ENCODE measurements around the gene NDUFC2.
"Not testable (repeated sequence)": the region's sequence is repeated elsewhere in the genome, so short reads cannot be mapped to it uniquely, and the experiment has no call there.

Gene NDUFC2

DNA sequence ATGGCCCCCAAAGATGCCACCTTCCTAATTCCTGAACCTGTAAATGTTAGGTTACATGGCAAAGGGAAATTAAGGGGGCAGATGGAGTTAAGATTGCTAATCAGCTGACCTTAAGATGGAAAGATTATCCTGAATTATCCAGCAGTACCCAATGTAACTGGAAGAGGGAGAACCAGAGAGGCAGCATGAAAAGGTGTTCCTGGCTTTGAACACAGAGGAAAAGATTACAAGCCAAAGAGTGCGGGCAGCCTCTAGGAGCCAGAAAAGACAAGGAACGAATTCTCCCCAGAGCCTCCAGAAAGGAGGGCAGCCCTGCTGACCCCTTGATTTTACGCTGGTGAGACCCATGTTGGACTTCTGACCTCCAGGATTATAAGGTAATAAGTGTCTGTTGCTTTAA lies 31.1 kb downstream of the NDUFC2 start:
- H3K4me1 Mint-ChIP-seq: peaks cover 12% of the 10 kb centered on the region
- no peaks in the 10 kb centered on the region for H3K36me3 Mint-ChIP-seq
- H3K9me3 Mint-ChIP-seq: no peaks in the 10 kb centered on the region
- no peak overlapping the region for H3K4me3 Mint-ChIP-seq
- ATAC-seq: no peak
- H3K27ac Mint-ChIP-seq: no peak overlapping the region
- H3K27me3 Mint-ChIP-seq: peaks cover 10% of the 10 kb centered on the region

DNA sequence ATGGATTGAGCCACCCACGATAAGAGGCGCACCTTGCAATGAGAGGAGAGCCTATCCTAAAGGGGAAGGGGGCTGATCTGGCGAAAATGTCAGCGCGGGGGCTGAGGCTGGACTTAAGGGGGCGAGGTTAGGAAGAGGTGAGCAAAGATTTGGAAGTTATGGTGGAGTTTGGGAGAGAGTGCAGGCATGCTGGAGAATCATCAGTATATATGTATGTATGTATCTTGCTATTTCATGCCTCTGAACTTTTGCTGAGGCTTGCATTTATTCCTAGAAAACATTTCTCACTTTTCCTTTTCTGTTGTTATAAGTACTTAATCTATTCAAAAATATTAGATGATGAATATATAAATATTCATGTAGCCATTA lies 33.2 kb downstream of the NDUFC2 start:
- peaks cover 12% of the 10 kb centered on the region for H3K4me1 Mint-ChIP-seq
- no peak for ATAC-seq
- H3K27me3 Mint-ChIP-seq: peaks cover 15% of the 10 kb centered on the region
- H3K27ac Mint-ChIP-seq: no peak overlapping the region
- no peaks in the 10 kb centered on the region for H3K9me3 Mint-ChIP-seq
- H3K36me3 Mint-ChIP-seq: no peaks in the 10 kb centered on the region
- no peak overlapping the region for H3K4me3 Mint-ChIP-seq

DNA sequence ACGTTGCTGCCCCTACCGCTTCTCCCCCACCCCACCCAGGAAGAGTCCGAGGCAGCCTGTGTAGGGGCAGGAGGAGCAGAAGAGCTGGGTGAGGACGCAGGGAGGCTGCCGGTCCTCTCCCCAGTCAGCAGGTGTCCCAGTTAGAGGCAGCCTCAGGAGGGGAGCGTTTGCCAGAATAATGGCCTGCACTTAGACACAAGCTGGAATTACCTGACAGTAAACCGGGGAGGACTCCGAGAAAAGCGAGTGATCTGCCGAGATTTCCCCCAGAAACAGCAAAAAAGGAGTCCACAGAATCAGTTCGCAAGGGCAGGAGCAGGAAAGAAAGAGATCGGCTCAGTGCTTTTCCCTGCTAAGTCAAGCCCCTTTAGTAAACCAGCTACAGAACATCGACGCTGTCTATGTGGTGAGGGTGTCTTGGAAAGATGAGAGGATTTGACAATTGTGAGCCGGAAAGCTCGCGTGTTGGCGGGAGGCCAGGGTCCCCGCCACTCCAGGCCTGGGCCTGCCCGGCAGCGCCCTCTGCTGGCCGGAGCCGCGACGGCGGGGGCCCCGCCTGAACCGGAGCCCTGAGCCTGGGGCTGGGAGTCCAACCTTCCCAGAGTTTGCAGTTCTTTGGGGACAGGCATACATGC lies 33.7 kb downstream of the NDUFC2 start:
- Mint-ChIP-seq H3K4me3 (peak overlapping the region; percentile 64), H3K27me3 (peaks cover 15% of the 10 kb centered on the region), H3K4me1 (peaks cover 12% of the 10 kb centered on the region), H3K27ac (peak overlapping the region; percentile 14), H3K36me3 (no peaks in the 10 kb centered on the region), H3K9me3 (no peaks in the 10 kb centered on the region)
- peak; percentile 87 for ATAC-seq

DNA sequence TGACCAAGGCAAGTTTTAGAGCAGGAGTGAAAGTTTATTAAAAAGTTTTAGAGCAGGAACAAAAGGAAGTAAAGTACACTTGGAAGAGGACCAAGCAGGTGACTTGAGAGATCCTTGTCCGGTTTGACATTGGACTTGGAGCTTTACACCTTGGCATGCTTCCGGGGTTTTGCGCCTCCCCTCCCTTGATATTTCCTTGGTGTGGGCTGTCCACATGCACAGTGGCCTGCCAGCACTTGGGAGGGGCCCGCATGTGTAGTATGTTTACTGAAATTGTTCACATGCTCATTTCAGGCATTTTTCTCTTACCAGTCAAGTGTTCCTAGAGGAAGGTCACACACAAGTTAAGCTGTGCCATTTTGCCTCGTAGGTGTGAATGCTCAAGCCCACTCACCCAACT lies 35.0 kb downstream of the NDUFC2 start:
- Mint-ChIP-seq H3K27ac (no peak overlapping the region), H3K9me3 (no peaks in the 10 kb centered on the region), H3K36me3 (no peaks in the 10 kb centered on the region), H3K4me3 (no peak overlapping the region), H3K4me1 (peaks cover 20% of the 10 kb centered on the region), H3K27me3 (peaks cover 15% of the 10 kb centered on the region)
- no peak for ATAC-seq

DNA sequence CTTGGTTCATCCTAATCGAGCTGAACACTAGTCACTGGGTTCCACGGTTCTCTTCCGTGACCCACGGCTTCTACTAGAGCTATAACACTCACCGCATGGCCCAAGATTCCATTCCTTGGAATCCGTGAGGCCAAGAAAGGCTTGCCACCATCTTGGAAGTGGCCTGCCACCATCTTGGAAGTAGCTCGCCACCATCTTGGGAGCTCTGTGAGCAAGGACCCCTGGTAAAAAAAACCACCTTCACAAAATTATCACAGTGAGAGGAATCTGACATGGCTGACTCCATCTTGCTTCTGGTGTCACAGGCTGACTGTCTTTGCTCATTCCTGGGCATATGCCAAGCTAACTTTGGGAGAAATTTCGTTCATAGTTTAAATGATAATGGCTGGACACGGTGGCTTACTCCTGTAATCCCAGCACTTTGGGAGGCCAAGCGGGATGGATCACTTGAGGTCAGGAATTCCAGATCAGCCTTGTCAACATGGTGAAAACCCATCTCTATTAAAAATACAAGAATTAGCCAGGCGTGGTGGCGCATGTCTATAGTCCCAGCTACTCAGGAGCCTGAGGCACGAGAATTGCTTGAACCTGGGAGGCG lies 37.7 kb downstream of the NDUFC2 start:
- no peaks in the 10 kb centered on the region for H3K9me3 Mint-ChIP-seq
- no peak overlapping the region for H3K4me3 Mint-ChIP-seq
- H3K36me3 Mint-ChIP-seq: no peaks in the 10 kb centered on the region
- no peak overlapping the region for H3K27ac Mint-ChIP-seq
- peaks cover 22% of the 10 kb centered on the region for H3K4me1 Mint-ChIP-seq
- H3K27me3 Mint-ChIP-seq: peaks cover 15% of the 10 kb centered on the region
- ATAC-seq: no peak

DNA sequence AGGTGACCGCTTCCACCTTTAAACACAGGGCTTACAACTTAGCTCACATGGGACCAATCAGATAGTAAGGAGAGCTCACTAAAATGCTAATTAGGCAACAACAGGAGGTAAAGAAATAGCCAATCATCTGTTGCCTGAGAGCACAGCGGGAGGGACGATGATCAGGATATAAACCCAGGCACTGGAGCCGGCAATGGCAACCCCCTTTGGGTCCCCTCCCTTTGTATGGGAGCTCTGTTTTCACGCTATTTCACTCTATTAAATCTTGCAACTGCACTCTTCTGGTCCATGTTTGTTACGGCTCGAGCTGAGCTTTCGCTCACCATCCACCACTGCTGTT lies 38.3 kb downstream of the NDUFC2 start:
- not testable (repeated sequence) for H3K4me3 Mint-ChIP-seq, H3K36me3 Mint-ChIP-seq, H3K27ac Mint-ChIP-seq, H3K9me3 Mint-ChIP-seq, ATAC-seq
- peaks cover 20% of the 10 kb centered on the region for H3K4me1 Mint-ChIP-seq
- H3K27me3 Mint-ChIP-seq: peaks cover 15% of the 10 kb centered on the region

DNA sequence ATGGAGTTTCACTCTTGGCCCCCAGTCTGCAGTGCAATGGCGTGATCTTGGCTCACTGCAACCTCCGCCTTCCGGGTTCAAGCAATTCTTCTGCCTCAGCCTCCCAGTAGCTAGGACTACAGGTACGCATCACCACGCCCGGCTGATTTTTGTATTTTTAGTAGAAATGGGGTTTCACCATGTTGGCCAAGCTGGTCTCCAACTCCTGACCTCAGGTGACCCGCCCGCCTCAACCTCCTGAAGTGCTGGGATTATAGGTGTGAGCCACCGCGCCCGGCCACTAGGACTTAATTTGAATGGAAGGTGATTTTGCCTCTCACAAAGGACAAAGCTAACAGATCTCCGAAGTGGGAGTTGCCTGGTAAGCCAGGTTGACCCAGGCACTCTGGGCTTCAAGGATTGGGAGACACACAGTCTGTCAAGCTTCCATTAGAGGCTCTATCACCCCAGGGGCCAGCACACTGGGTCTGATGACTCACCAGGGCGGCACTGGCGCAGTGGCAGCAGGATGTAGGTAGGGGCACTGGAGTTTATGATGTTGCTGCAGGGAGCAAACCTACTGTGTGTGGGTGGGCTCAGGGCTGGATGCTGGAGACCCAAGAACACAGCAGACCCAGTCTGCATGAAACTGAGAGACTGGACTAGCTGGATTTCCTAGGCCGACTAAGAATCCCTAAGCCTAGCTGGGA lies 38.8 kb downstream of the NDUFC2 start:
- peaks cover 15% of the 10 kb centered on the region for H3K4me1 Mint-ChIP-seq
- H3K9me3 Mint-ChIP-seq: no peaks in the 10 kb centered on the region
- ATAC-seq: no peak
- peaks cover 15% of the 10 kb centered on the region for H3K27me3 Mint-ChIP-seq
- H3K4me3 Mint-ChIP-seq: no peak overlapping the region
- H3K27ac Mint-ChIP-seq: peak overlapping the region; percentile 43
- no peaks in the 10 kb centered on the region for H3K36me3 Mint-ChIP-seq

DNA sequence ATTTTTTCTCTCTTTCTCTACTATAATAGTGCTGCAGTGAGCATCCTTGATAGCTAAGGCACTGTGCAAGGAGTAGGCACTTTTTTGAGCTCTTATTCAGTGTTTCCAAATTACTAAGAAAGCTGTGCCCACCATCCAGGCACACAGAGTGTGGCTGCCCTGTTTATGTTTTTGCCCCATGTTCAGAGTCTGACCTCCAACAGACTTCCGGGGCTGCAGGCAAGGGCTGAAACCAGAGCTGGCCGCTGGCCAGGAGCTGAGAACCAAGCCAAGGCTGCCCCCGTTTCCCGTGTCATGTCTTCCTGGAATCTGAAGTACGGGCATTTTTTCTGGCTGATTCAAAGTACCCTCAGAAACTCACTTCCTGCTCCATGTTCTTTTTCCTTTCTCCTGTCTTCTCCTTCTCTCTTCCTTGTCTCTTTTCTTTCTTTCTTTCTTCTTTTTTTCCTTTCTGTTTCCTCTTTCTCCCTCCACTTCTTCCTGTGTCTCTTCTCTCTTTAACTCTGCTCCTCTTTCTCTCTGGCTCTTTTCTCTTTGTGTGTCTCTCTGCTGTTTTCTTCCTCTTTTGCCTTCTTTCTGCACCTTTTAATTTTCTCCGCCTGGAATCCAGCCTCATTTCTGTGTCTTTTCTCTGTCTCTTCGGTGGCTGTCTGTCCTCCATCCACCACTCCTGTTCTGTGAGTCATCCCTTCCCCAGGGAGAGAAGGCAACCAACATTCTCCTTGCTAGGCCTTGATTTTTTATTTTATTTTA lies 39.6 kb downstream of the NDUFC2 start:
- Mint-ChIP-seq H3K27me3 (peaks cover 15% of the 10 kb centered on the region), H3K4me3 (peak overlapping the region; percentile 30), H3K27ac (peak overlapping the region; percentile 43), H3K9me3 (no peaks in the 10 kb centered on the region), H3K4me1 (peaks cover 10% of the 10 kb centered on the region), H3K36me3 (no peaks in the 10 kb centered on the region)
- ATAC-seq: no peak

DNA sequence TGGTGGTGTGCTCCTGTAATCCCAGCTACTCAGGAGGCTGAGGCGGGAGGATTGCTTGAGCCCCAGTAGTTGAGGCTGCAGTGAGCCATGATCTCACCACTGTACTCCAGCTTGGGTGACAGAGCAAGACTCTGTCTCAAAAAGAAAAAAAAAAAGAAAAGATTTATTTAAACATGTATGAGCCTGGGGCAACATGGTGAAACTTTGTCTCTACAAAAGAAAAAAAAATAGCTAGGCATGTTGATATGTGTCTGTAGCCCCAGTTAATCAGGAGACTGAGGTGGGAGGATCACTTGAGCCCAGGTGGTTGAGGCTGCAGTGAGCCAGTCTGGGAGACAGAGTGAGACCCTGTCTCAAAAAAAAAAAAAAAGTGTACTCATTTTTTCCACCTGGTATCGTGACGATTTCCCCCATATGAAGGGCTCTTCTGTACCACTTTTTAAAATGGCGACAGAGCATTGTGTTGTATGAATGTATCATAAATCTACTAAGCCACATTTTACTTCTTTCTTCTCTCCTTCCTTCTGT lies 40.2 kb downstream of the NDUFC2 start:
- peaks cover 14% of the 10 kb centered on the region for H3K27me3 Mint-ChIP-seq
- peaks cover 13% of the 10 kb centered on the region for H3K4me1 Mint-ChIP-seq
- peak overlapping the region; percentile 43 for H3K27ac Mint-ChIP-seq
- no peaks in the 10 kb centered on the region for H3K9me3 Mint-ChIP-seq
- no peak overlapping the region for H3K4me3 Mint-ChIP-seq
- H3K36me3 Mint-ChIP-seq: no peaks in the 10 kb centered on the region
- no peak for ATAC-seq

DNA sequence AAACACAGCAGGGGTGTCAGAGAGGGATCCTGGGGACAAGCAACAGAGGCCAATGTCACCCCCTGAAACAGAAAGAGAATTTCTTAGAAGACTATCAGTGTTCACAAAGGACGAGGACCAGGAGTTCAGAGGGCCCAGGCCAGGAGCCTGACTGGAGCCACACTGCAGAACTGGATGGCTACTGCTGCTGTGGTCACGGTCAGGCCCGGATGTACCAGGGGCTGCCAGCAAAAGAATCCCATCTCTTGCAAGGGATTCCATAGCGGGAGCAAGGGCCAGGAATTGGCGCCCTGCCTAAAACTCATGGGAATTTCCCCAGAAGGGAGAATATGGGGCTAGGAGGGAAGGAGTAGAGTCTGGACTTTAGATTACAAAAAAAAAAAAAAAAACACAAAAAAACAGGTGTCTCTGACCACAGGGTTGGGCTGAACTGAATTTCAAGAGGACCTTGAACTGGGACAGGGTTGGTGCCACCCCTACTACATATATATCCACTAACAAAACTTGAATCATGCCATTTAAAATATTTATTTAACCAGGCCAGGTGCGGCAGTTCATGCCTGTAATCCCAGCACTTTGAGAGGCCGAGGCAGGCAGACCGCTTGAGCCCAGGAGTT lies 40.9 kb downstream of the NDUFC2 start:
- peaks cover 17% of the 10 kb centered on the region for H3K4me1 Mint-ChIP-seq
- no peaks in the 10 kb centered on the region for H3K36me3 Mint-ChIP-seq
- no peak for ATAC-seq
- H3K4me3 Mint-ChIP-seq: no peak overlapping the region
- H3K27ac Mint-ChIP-seq: no peak overlapping the region
- H3K9me3 Mint-ChIP-seq: no peaks in the 10 kb centered on the region
- peaks cover 8% of the 10 kb centered on the region for H3K27me3 Mint-ChIP-seq

DNA sequence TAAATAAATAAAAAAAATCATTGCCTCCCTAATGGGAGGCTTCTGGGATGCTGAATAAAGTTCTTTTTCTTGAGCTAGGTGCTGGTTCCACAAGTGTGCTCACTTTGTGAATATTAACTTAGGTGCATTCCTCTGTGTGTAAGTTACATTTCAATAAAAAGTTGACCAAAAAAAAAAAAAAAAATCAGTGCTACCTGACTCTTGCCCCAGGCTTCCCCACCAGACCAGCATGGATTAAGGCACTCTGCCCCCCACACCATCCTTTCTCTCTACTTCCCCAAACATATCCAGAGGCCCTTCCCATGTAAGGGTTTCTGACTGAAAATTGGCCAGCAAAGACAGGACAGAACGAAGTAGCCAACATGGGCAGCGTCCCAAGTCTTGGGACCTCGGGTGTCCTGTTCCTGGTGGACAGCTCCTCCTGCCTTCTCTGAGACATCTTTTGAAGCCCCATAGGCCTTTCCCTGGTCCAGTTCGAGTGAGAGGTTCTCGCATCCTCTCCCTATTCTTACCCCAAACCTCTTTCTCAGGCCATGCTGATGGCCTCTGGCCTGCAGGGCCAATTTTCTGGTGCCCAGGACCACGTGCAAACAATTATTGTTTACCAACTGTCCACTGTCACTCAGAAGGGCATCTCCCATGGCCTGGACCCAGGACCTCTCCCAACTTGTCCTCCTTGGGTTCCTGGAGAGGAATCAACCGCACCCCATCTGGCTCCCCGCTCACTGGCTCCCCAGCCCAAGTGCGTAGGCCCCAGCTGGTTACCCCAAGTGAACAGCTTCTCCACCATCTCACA lies 41.6 kb downstream of the NDUFC2 start:
- Mint-ChIP-seq H3K36me3 (no peaks in the 10 kb centered on the region), H3K9me3 (no peaks in the 10 kb centered on the region), H3K27ac (no peak overlapping the region), H3K4me3 (no peak overlapping the region), H3K4me1 (peaks cover 17% of the 10 kb centered on the region), H3K27me3 (peaks cover under 1% of the 10 kb centered on the region)
- ATAC-seq: no peak

DNA sequence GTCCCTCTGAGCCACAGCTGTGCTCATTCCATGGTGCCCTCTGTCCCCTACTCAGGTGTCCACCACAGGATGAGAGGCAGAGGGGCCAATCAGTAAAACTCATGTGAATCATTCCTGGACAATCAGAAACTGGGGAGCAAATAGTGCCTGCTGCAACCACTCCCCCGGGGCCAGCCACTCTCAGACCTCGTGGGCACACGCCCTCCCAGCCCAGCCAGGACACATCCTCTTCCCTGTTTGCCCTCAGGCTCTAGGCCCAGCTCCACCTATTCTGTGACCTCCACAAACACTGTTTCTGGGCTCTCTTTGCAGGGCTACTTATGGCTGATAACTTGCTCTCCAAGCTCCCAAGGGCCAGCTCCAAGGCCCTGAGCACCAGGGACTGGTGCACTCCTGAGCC lies 42.6 kb downstream of the NDUFC2 start:
- Mint-ChIP-seq H3K4me1 (peaks cover 17% of the 10 kb centered on the region), H3K36me3 (no peaks in the 10 kb centered on the region), H3K27ac (no peak overlapping the region), H3K9me3 (no peaks in the 10 kb centered on the region), H3K4me3 (no peak overlapping the region), H3K27me3 (no peaks in the 10 kb centered on the region)
- ATAC-seq: no peak

DNA sequence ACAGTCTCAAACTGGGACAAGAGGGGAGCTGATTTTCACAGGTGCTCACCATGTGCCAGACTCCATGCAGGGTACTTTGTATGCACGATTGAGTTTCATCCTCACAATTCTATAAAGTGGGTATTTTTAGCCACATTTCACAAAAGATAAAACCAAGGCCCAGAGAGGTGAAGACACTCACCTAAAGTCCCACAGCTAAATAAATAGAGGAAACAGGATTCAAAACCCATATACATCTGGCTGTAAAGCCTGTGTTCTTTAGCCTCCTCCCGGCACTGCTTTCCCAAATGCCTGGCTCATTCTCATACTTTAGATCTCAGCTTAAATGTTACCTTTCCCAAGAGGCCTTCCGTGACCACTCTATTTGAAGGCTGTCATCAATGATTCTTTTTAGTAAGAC lies 43.3 kb downstream of the NDUFC2 start:
- Mint-ChIP-seq H3K27ac (no peak overlapping the region), H3K9me3 (no peaks in the 10 kb centered on the region), H3K4me1 (peaks cover 17% of the 10 kb centered on the region), H3K4me3 (no peak overlapping the region), H3K36me3 (no peaks in the 10 kb centered on the region), H3K27me3 (no peaks in the 10 kb centered on the region)
- no peak for ATAC-seq

DNA sequence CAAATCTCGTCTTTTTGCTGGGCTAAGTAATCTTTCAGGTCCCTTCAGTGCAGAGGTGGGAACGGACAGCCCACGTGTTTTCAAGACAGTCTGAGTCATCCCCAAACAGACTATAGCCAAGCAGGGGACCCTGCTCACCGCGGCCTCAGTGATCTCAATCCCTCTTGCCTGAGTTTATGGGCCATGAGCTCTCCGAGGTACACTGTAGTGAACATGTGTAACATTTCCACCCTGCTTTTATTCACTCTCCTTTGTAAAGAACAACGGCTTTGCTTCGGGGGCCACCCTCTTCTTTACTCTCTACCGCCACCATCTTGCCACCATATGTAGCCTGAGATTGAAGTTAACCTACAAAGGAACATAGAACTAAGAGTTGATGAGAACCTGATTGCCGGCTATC lies 45.0 kb downstream of the NDUFC2 start:
- H3K4me3 Mint-ChIP-seq: no peak overlapping the region
- H3K27me3 Mint-ChIP-seq: no peaks in the 10 kb centered on the region
- H3K4me1 Mint-ChIP-seq: peaks cover 8% of the 10 kb centered on the region
- no peaks in the 10 kb centered on the region for H3K36me3 Mint-ChIP-seq
- no peak for ATAC-seq
- no peak overlapping the region for H3K27ac Mint-ChIP-seq
- no peaks in the 10 kb centered on the region for H3K9me3 Mint-ChIP-seq

All from stimulated activated memory B cell treated with anti-CD40 and anti-IgM and Interleukin-4, amounts not matched to agents 10 μg/mL and 1 μg/mL and 100 μg/mL, for 72 hours (primary cell).